NCI-H187 (cell line): ENCODE measurements around the gene PANK4.

Experiments
- DNase-seq, 2 experiments: peaks; one replicate each; lab custom pipeline; 2025; lab: John Stamatoyannopoulos, UW

Gene PANK4

DNA sequence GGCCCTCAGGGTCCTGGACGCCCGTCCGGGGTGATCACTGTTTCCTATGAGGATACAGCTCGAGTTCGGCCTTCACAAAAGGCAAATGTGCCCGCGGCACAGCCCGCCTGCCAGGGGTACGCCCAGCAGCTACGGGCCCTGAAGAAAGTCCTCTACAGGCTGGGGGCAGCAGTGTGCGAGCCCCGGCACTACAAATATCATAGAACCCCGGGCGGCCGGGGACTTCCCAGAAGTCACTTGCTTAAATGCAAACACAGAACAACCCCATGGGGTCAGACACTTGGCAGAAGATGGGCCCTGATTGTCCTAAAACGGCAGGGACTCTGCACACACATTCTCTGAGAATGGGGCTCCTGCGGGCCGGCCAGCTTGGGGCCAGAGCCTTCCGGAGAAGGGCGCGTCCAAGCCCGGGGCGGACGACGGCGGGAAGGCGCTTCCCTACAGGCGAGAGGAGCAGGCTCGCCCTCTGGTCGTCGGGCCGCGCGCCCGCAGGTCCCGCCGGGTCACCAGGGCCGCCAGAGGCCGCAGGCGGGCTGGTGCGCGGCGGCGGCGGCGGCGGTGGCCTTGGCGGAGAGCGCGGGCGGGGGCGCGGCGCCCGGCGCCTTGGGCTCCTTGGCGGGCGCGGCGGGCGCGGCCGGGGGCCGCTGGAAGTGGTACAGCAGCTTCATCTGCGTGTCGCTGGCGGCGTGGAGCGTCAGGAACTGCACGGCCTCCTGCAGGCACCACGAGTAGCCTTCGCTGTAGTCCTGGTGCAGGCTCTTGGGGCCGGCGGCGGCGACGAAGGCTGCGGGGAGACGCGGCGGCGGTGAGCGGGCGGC, 2.8 kb upstream of the PANK4 start:
- no peak for DNase-seq

- DNase-seq: no peak
These were observed 2.2 kb upstream of the PANK4 start for GRCh38 chr1:2528611-2528965.

DNA sequence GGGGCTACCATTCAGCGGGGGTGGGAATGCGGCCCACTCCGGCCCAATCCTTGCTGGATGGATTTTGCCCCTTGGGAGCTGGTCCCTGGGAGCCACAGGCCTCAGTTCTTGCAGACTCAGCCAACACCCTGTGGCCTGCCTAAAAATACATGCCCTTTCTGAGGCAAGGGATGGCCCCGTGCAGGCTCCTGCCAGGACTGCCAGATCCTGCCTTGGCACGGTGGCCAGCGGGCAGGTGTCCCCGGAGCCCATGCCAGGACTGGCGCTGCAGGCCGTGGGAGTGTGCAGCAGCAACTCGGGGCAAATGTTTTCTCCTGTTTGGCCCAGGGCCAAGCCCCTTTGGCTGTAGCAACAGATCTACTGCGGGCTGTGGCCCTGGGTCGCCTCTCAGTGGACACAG, 1.6 kb upstream of the PANK4 start:
- no peak for DNase-seq

DNA sequence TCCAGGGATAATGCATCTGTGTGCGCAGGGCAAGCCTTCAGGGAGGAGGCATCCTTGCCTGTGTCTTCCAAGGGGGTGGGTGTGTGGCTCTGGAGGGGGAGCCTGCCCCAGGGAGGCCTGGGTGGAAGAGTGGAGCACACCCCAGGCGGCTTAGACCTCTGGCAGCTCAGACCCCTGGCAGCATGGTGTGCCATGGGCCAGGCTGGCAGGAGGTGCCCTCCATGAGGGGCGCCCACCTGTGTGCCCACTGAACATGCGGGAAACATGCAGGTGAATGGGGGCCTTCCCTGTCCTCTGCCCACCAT, 1.1 kb upstream of the PANK4 start:
- DNase-seq: no peak

DNA sequence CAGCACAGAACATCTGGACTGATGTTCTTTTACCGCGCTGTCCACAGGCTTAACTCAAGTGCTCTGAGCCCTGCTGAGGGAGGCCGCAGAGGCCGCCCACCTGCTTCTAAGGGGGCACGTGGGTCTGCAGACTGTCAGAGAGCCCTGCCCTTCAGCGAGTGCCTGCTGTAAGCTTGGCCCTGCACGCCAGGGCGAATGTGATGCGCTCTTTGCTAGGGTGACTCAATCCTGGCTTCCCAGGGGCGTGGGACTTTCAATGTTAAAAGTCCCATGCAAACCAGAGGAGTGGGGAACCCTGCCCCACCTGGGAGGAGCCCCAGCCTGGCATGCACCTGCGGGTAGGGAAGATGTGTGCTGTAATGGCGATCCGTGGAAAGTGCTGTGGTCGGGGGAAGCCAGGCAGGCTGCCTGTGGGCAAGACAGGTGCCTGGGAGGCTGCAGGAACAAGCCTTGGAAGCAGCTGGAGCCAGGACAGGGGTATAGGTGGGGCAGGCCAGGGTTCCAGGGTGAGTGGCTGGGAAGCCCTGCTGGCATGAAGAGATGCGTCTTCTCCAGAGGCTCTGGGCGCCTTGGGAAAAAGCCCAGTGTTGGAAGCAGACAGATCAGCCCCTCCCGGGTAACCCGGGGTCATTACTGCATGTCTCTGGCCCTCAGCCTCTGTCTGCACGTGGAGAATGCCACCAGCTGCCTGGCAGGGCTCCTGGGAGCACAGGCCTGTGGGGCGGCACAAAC, 594 bp upstream of the PANK4 start:
- DNase-seq: no peak

DNA sequence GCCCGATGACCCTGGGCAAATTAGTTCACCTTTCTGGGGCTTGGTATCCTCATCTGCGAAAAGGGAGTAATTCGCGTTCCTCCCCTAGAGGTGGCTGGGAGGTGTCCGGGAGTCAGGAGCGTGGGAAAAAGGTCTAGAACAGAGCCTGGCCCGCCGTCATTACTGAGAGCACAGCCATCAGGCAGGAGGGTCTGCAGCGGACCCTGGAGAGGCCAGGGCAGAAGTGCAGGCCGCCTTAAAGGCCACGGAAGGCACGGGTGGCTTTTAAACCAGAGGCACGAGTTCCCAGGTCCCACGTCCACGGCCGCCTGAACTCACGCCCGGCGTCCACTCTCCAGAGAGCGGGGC, 850 bp downstream of the PANK4 start:
- DNase-seq: no peak

DNA sequence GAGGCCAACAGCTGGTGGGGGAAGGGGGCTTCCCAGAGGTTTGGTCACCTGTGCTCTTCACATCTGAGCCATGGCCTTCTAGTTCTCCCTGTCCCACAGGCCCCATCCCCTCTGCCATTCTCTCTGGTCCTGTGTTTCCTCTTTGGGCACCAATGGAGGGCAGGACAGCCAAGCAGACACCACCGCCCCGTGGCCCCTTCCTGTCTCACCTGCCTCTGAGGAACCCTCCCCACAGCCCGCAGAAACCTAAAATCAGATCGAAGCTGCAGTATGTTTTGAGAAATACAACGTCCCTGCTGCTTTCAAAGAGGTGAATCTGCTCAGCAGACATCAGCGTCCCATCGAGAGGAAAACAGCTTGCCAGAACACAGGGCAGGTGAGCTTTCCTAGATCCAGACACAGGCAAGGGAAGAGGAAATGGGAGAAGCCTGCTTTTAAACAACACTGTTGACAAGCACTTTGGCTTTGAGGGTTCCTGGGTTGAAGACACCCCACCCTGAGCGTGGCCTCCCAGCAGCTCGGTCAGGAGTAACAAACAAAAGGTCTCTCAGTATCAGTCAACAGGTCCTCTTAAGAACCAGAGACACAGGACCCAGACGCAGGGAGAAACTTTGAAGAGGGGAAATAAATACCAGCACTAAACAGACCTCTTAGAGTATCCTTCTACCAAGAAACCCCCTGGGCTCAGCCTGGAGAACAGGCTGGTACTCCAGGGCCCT, 2.3 kb downstream of the PANK4 start:
- no peak for DNase-seq

- DNase-seq: no peak
These were observed 3.1 kb downstream of the PANK4 start for GRCh38 chr1:2523191-2523890.

GRCh38 chr1:2522230-2522629, 4.2 kb downstream of the PANK4 start:
- DNase-seq: no peak

DNA sequence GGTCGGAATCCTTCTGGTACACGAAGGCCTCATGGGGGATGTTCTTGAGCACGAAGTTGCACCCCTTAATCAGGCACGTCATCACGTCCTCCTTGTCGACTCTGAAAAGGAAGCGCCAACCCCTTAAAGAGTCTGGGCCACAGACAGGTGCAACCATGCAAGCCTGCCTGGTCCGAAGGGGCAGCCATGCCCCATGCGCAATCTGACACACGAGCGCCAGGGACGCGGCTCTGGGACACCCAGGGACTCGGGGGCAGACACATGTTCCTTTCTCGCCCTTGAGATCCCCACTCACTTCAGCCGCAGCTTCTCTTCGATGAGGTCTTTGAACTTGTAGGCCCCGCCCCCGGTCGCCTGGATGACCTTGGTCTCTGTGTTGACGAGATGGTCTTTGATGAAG, 5.6 kb downstream of the PANK4 start:
- no peak for DNase-seq

GRCh38 chr1:2520206-2520605, 6.2 kb downstream of the PANK4 start:
- no peak for DNase-seq

GRCh38 chr1:2519729-2520128, 6.7 kb downstream of the PANK4 start:
- DNase-seq: no peak

DNA sequence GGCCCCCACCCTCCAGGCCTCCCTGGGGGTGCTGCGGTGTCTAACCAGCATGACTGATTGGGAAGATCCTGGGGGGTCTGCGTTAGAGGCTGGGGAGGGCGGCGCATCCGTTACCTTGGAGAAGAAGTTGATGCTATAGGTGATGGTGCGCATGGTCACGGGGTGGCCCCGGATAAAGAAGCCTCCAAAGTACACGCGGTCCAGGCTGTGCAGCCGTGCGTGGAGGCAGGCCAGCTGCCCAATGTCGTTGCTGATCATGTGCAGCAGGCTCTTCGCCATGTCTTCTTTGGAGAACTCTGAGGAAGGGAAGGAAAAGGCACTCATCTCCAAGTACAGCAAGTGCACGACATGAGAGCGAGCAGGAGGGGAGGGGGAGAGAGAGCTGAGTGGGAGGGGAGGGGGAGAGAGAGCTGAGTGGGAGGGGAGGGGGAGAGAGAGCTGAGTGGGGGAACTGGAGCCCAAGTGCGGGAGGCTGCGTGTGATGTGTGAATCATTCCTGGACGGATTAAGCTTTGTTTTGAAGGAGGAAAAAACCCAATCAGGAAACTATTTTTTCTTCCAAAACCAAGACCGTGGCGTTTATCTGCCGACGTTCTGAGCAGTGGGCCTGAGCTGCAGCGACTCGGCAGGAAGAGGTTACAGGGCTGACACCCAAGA, 7.2 kb downstream of the PANK4 start:
- DNase-seq: no peak

GRCh38 chr1:2518528-2518927, 7.9 kb downstream of the PANK4 start:
- no peak for DNase-seq

DNA sequence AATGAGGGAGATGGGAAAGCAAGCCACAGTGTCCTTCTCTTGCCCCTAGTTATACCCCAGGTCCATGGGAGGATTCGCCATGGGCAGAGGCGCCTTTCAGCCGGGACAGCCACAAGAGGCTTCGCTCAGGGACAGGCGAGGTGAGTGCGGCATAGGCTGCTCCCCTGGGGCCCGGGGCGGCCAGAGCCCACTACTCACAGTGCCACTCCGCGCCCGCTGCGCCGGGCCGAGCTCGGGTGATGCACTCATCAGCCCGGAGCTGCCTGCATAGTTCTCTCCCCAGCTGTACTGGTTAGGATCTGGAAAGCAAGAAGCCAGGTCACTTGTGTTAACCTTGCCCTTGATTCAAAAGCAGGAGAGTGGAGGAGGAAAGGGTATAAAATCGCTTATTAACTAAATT, 8.4 kb downstream of the PANK4 start:
- no peak for DNase-seq

- no peak for DNase-seq
These were observed 9.4 kb downstream of the PANK4 start for GRCh38 chr1:2516946-2517345.

DNA sequence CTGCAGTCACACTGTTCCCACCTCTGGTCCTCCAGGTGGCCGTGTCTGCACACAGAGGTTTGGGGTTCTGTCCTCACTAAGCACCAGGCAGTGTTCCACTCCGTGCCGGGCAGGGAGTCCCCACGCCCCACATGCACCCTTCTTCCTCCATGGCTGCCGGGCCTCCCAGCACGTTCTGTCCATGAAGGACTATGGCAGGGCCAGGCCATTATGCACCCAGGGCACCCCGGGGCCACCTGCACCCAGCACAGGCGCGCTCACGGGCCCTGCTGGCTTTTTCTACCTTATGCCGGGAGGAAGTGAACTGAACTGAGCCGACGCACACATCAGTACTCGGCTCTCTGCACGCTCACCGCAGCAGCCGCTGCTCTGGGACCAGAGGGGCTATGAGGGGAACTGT, 10.3 kb downstream of the PANK4 start:
- DNase-seq: no peak

DNA sequence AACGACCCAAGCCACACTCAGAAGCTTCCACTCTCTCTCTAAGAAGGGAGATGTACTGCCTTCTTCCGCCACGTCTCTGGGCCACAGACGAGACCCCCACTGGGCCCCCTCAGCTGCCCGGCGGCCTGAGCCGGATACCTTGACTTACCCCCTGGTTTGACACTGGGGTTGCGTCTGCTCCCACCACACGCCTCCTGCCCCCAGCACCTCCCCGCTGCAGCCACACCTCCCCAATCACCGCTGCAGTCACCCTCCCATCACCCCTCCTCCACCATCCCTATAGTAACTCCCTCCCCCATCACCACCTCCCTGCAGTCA, 10.7 kb downstream of the PANK4 start:
- DNase-seq: no peak

DNA sequence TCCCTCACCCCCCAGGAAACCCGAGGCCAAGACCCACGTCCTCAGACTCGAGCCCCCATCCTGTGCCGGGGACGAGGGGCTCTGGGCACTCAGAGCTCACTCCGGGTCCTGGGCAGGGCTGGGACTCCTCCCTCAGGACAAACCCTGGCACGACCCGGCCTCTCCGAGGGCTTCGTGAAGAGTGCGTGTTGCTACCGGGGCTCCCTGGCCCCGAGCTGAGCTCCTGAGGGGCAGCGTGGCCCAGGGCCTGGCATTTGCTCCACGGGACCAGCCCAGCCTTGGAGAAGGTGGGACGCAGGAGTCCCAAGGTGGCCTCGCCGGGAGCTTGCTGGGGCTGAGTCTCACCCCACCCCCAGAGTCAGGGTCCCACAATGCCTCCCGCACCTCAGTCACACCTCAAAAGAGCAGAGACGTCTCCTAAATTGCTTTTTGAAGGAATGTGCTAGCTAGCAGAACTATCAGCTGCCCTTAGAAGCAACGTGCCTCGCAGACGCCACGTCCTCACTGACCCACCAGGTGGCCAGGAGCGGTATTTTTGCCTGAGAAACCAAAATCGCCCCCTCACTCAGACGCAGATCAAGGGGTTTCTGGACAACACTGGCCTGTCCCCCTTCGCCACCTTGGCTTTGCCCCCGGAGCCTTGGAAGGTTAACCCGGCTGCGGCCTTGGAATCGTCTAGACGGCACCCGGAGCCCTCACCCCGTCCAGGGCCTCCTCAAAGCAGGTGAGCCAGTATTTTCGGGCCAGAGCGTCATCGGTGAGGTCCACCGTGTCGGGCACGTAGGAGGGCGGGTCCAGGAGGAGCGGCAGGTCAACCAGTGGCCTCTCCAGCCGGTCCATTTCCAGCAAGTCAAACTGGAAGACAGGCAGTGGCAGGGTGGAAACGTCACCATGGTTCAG, 11.3 kb downstream of the PANK4 start:
- DNase-seq: no peak

GRCh38 chr1:2513939-2514652, 12.3 kb downstream of the PANK4 start:
- DNase-seq: no peak
